NCI-H1092 (cell line): ENCODE measurements around the gene CALM3.

Experiments
- DNase-seq: peaks from one replicate; lab custom pipeline; 2025; lab: John Stamatoyannopoulos, UW

The CALM3 gene

GRCh38 chr19:46637224-46637623 is 36.1 kb downstream of the CALM3 start:
- no peak for DNase-seq

DNA sequence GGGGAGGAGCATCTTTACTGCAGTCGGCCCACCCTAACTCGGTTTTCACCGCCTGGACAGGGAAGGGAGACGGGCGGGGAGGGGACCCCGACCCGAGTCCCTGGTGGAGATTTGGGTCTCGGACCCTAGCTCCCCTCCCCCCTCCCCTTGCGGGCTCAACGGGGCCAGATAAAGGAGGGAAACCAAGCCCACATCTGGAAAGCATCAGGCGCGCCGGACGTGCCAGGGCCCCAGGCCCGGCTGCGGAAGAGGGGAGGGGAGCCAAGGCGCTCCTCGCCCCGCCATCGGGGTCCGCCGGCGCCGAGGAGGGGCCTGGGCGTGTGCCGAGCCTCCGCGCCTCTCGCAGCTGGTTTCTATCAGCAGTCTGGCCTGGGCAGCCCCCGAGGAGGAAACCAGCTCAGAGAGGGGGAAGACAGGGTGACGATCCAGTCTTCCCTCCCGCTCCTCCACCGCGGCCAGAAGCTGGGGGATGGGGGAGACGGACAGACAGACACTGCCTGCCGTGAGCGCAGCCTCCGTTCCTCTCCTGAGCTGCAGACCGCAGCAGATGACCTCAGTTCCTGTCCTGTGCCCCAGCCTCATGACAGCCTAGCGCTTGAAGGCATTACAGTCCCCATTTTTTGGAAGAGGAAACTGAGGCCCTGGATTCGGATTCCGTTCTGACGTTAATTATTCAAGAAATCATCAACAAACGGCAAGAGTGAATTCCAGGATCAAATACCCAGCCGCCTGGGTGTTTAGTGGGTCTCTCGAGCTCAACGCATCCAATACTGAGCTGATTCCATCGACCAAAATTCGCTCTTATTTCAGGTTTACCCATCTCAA is 38.4 kb downstream of the CALM3 start:
- DNase-seq: no peak

GRCh38 chr19:46640656-46641055 is 39.5 kb downstream of the CALM3 start:
- no peak for DNase-seq

DNA sequence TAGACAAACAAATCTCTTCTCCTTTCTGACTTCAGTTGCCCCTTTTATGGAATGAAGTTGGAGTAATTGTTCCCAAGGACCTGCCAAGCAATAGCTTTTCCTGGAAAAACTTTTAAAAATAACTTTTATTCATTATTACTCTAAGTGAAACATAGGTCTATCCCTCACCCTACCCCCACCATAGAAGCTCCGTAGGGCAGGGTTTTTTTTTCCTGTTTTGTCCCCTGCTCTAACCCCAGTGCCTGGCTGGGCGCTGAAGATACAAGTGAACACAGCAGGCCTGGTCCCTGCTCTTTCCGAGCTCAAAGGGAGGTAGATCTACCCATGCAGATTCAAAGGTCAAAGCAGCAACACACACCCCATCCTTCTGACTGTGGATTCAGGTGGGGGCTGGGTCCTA is 43.6 kb downstream of the CALM3 start:
- DNase-seq: no peak

DNA sequence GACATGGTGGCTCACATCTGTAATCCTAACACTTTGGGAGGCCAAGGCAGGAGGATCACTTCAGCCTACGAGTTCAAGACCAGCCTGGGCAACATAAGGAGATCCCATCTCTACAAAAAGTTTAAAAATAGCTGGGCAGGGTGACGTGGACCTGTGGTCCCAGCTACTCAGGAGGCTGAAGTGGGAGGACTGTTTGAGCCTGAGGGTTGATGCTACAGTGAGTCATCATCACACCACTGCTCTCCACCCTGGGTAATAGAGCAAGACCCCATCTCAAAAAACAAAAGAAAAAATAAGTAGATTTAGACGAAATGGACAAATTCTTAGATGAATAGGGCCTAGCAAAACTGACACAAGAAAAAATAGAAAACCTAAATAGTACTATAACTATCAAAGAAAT is 45.3 kb downstream of the CALM3 start:
- no peak for DNase-seq

GRCh38 chr19:46648060-46648960 is 47.2 kb downstream of the CALM3 start:
- DNase-seq: no peak

GRCh38 chr19:46648961-46649960 is 48.1 kb downstream of the CALM3 start:
- no peak for DNase-seq

DNA sequence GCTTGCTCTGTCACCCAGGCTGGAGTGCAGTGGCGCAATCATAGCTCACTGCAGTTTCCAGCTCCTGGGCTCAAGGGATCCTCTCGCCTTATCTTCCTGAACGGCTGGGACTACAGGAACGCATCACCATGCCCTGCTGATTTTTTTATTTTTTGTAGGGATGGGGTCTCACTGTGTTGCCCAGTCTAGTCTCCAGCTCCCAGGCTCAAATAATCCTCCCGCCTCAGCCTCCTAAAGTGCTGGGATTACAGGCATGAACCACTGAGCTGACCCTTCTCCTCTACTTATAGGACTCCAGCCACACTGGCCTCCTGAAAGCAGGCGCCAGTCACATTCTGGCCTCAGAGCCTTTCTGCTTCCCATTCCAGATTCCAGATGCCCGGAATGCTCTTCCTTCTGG is 49.3 kb downstream of the CALM3 start:
- DNase-seq: no peak

- no peak for DNase-seq
Observed at GRCh38 chr19:46654621-46655152, 53.6 kb downstream of the CALM3 start.

DNA sequence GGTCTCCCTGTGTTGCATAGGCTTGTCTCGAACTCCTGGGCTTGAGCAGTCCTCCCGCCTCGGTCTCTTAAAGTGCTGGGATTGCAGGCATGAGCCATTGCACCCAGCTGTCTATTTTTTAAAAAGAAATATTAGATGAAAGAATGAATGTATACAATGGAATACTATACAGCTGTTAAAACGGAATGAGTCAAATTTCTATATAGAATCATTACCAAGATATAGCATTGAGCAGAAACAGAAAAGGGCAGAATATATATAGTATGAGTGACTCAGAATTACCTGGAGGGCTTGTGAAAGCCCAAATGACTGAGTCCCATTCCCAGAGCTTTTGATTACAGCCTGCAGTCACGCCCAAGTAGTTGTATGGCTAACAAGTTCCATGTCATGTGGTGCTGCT is 55.4 kb downstream of the CALM3 start:
- no peak for DNase-seq

- no peak for DNase-seq
Observed at GRCh38 chr19:46659151-46660007, 58.2 kb downstream of the CALM3 start.

GRCh38 chr19:46660008-46660517 is 58.9 kb downstream of the CALM3 start:
- no peak for DNase-seq
